Right hindlimb (tissue), 1 donor: Measurements from ENCODE around the gene PRSS12.
A peak's percentile ranks its signal among the peaks of the same experiment; 100 is the strongest.
"Not testable (repeated sequence)": the region's sequence is repeated elsewhere in the genome, so short reads cannot be mapped to it uniquely, and the experiment has no call there.

Source experiments
- DNase-seq: peaks from one replicate; pipeline ENCODE4 v3.0.0-alpha.2; 2018

The PRSS12 gene

GRCh38 chr4:118273642-118274041, 79.2 kb downstream of the PRSS12 start:
- DNase-seq: no peak

GRCh38 chr4:118271788-118272187, 81.0 kb downstream of the PRSS12 start:
- no peak for DNase-seq

DNA sequence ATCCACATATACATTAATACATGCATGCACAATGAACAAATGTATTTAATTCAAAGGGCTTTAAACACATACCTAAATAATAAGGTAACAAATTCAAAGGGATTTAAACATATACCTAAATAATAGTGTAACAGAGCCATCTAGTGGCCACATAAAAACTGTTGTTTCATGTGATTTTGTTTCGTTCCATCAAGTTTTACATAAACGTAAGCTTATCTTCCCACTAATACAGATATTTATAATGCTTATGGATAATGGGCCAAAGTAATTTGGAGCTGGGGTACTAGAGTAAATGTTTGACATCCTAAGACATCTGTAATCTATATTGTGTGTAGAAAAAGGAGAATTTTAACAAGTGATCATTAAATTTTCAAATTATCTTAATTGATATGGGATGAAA, 82.3 kb downstream of the PRSS12 start:
- no peak for DNase-seq

- no peak for DNase-seq
Observed at GRCh38 chr4:118268780-118269179, 84.0 kb downstream of the PRSS12 start.

GRCh38 chr4:118266145-118266496, 86.7 kb downstream of the PRSS12 start:
- DNase-seq: not testable (repeated sequence)

- peak; percentile 65 for DNase-seq
Observed at GRCh38 chr4:118265312-118266144, 87.3 kb downstream of the PRSS12 start.

- no peak for DNase-seq
Observed at GRCh38 chr4:118264096-118264495, 88.7 kb downstream of the PRSS12 start.

DNA sequence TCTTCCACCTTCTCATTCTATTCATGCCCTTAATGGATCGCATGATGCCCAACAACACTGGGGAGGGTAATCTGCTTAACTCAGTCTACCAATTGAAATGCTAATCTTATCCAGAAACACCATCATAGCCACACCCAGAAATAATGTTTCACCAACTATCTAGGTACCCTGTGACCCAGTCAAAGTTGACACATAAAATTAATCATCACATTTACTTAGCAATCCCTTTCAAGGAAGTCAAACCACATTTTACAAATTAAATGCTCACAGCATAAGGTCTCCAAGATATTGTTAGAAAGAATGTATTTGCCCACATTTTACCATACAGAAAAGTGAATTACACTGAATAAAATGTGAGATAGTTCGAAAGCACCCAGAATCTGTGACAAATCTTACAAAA, 92.5 kb downstream of the PRSS12 start:
- no peak for DNase-seq

DNA sequence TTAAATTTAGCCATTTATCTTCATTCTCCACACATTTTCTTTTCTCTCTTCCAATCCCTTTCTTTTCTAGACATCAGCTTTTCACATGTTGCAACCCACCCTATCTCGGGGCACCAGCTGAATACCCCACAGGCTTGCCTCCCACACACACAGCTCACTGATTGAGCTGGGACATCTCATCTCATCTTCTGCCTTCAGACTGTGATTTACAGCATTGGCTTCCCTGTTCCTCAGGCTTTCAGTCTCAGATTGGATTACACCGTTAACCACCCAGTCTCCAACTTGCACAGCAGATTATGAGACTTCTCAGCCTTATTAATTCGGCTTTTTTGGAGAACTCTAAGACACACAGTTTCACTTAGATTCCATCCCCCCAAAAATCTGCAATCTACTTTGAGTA, 93.7 kb downstream of the PRSS12 start:
- DNase-seq: no peak

- DNase-seq: no peak
Observed at GRCh38 chr4:118254368-118254767, 98.4 kb downstream of the PRSS12 start.

- no peak for DNase-seq
Observed at GRCh38 chr4:118249890-118250289, 102.9 kb downstream of the PRSS12 start.

GRCh38 chr4:118237531-118237930, 115.3 kb downstream of the PRSS12 start:
- no peak for DNase-seq

DNA sequence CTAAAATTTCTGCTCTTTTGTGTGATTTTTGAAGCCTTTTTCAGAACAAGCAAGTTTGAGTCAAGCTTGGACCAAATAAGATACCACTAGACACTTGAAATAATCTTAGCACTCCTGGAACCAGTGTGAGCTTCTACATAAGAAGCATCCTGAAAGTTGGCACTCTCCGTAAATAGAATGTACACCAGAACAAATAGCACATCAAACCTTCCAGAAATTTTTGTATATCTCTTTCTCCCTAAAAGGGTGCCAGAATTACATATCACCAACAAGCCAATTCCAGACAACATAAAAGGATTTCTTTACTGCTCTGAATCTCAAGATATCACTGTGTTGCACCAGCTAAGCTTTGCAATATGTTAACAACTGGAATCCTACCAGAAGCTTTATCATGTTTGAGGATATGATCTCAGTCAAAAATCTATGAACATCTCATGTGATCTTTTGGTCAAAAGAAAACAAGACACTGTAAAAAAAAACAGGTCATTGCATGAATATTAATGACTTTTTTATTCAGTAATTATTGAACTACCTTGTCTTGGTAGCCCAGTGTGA, 117.2 kb downstream of the PRSS12 start:
- DNase-seq: no peak
